HG03571 (cell line): Measurements from ENCODE around the gene ACVR2A.

Source experiments
- ATAC-seq: cut with Tn5 transposase; IDR thresholded peaks from one replicate; pipeline ENCODE4 v1.9.1; 2021; ENCODE audit not compliant: unreplicated experiment

Gene ACVR2A

DNA sequence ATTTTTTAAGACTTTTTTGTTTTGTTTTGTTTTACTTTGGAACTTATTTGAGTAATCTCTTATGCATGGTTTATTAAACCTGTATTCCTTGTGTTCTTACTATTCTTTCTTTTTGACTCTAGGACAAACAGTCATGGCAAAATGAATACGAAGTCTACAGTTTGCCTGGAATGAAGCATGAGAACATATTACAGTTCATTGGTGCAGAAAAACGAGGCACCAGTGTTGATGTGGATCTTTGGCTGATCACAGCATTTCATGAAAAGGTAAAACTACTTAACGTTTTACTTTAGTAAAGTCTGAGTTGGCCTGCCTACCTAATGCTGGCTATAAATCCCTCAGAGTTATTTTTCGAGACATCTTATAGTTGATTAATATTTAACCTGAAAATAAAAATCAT lies 72.3 kb downstream of the ACVR2A start:
- no peak for ATAC-seq

DNA sequence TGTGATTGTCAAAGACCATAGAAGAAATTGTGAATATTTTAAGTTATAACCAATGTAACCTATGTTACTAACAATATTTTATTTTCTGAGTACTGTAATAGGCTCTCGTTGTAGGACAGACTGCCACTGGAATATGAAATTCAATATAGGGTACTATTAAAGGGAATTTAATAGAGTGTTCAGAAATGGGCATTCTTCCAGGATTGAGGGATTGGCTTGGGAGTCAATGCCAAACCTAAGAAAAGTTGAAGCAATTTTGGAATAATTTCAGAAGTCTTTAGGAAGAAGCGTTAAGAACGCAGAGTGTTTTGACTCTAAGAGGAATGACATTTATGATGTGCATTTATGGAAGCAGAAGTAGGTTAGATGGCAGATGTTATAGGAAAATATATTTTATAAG lies 79.0 kb downstream of the ACVR2A start:
- no peak for ATAC-seq

DNA sequence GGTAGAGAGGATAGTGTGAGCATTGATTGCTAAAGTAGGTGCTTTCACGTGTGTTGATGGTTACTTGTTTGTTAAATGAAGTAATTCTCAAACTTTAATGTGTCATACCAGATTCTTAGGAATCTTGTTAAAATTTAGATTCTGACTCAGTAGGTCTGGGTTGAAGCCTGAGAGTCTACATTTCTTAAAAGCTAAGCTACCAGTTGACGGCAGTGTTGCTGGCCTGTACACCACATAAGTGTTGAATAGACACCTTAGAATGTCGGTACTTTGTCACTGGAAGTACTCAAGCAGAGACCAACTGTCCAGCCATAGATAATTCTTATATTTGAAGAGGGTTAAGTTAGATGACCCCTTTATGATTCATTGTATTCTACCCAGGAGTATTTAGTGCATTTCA lies 79.8 kb downstream of the ACVR2A start:
- no peak for ATAC-seq

DNA sequence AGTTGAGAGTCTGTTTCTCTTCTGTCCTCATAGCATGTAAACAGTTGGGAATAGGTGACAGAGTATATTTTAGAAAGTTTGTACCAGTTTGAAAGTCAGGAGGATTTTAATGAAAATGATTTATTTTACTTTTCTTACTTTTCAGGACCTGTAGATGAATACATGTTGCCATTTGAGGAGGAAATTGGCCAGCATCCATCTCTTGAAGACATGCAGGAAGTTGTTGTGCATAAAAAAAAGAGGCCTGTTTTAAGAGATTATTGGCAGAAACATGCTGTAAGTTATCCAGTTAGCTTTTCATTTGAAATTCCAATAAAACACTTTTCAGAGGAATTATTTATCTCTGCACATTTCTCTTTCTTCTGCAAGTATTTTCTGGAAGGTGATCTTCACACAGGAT lies 81.1 kb downstream of the ACVR2A start:
- no peak for ATAC-seq

DNA sequence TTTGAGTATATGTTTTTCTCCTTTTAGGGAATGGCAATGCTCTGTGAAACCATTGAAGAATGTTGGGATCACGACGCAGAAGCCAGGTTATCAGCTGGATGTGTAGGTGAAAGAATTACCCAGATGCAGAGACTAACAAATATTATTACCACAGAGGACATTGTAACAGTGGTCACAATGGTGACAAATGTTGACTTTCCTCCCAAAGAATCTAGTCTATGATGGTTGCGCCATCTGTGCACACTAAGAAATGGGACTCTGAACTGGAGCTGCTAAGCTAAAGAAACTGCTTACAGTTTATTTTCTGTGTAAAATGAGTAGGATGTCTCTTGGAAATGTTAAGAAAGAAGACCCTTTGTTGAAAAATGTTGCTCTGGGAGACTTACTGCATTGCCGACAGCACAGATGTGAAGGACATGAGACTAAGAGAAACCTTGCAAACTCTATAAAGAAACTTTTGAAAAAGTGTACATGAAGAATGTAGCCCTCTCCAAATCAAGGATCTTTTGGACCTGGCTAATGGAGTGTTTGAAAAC lies 82.3 kb downstream of the ACVR2A start:
- ATAC-seq = no peak

- no peak for ATAC-seq
Observed at GRCh38 chr2:147933931-147934330, 89.1 kb downstream of the ACVR2A start.

GRCh38 chr2:147934881-147935620 lies 90.2 kb downstream of the ACVR2A start:
- ATAC-seq = no peak

GRCh38 chr2:147937744-147938349 lies 93.0 kb downstream of the ACVR2A start:
- no peak for ATAC-seq

- no peak for ATAC-seq
Observed at GRCh38 chr2:147939313-147939712, 94.5 kb downstream of the ACVR2A start.

DNA sequence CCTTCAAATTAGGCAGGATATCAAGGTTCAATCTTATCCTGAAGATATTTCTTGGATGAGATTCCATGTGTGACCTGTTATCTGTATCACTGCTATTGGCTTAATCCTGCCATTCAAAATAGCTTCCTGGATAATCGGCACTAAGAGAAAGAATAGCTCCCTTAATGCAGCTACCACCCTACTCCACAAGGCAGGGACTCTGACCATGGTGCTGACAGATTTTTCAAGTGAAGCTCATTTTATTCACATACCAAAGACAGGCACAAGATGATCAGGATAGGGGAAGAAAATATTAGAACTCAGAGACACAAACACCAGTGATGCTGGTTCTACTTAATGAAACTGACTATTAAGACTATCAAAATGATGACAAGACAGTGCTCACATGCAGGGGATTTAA lies 100.8 kb downstream of the ACVR2A start:
- no peak for ATAC-seq

DNA sequence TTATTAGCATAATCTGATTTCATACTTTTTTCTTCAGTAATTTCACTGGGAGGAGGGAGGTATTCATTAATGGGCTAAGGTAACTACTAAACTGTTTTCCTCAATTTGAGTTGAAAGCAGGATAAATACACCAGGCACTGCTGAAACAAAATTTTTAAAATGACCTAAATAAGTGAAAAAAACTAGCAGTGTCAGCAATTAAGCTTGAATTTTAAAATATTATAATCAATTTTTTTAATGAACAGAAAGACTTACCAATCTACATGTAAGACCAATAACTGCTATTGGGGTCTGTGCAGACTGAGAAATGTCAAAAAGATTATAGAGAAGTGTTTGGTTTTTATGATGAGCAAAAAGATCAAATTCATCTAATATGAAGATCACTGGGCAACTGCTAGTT lies 107.3 kb downstream of the ACVR2A start:
- no peak for ATAC-seq

DNA sequence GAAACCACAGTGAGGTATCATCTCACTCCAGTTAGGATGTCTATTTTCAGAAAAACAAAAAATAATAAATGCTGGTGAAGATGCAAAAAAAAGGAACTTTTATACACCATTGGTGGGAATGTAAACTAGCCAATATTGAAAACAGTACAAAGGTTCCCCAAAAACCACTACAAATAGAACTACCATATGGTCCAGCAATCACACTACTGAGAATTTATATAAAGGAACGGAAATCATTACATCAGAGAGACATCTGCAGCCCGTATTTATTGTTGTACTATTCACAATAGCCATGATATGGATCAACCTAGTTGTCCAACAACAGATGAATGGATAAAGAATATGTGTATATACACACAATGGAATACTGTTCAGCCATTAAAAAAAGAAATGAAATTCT lies 123.7 kb downstream of the ACVR2A start:
- ATAC-seq = no peak

GRCh38 chr2:147976102-147976501 lies 131.3 kb downstream of the ACVR2A start:
- ATAC-seq = no peak

DNA sequence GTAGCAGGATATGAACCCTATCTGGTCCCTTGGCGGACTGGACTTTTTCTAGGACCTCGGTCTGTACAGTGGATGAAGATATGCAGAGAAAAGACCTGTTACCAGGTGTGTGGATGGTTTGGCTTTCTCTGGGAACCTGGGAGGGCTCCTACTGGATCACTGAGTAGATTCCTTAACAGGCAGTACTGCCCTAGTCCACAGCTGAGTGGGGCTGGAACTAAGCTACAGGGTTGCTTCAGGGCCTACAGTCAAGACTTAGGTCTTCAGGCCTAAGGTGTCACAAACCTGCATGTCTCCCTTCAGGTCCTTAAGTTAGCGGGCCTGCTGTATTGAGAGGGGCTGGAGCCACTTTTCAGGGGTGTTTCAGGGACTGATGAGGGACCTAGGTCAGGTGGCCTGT lies 132.8 kb downstream of the ACVR2A start:
- ATAC-seq = no peak
